Endometrium (tissue), 2 donors: ENCODE measurements around the gene RSPH6A.

Experiments used
- FAIRE-seq: peaks from 2 replicates; lab custom pipeline; 2012; peaks lifted over from hg19 to GRCh38; lab: Jason Lieb, UNC
- donor health status: control.
- donor health status: control.

RSPH6A gene

GRCh38 chr19:45780146-45780447, 35.0 kb downstream of the RSPH6A start:
- FAIRE-seq = no peak

- FAIRE-seq = no peak
Observed at GRCh38 chr19:45779231-45780145, 35.6 kb downstream of the RSPH6A start.

GRCh38 chr19:45778010-45778661, 37.0 kb downstream of the RSPH6A start:
- FAIRE-seq = no peak

- no peak for FAIRE-seq
Observed at GRCh38 chr19:45777395-45777961, 37.6 kb downstream of the RSPH6A start.

GRCh38 chr19:45774765-45775164, 40.3 kb downstream of the RSPH6A start:
- FAIRE-seq = no peak

- no peak for FAIRE-seq
Observed at GRCh38 chr19:45773384-45773783, 41.7 kb downstream of the RSPH6A start.

- no peak for FAIRE-seq
Observed at GRCh38 chr19:45772912-45773311, 42.2 kb downstream of the RSPH6A start.

GRCh38 chr19:45772130-45772840, 42.8 kb downstream of the RSPH6A start:
- no peak for FAIRE-seq

GRCh38 chr19:45771311-45771933, 43.7 kb downstream of the RSPH6A start:
- FAIRE-seq = no peak

- FAIRE-seq = peak; percentile 96
Observed at GRCh38 chr19:45770192-45771101, 44.7 kb downstream of the RSPH6A start.

GRCh38 chr19:45769821-45770191, 45.3 kb downstream of the RSPH6A start:
- FAIRE-seq = no peak

GRCh38 chr19:45768984-45769782, 45.9 kb downstream of the RSPH6A start, which contains the start of gene SIX5:
TSS of gene SIX5 (minus strand) at chr19:45769252. CDS start at chr19:45768844, 408 bp downstream.
- peak; percentile 92 for FAIRE-seq

GRCh38 chr19:45768655-45768983, 46.5 kb downstream of the RSPH6A start:
- no peak for FAIRE-seq

GRCh38 chr19:45767881-45768654, 47.0 kb downstream of the RSPH6A start:
- FAIRE-seq = no peak

- FAIRE-seq = no peak
Observed at GRCh38 chr19:45767410-45767880, 47.7 kb downstream of the RSPH6A start.

- FAIRE-seq = no peak
Observed at GRCh38 chr19:45766869-45767346, 48.2 kb downstream of the RSPH6A start.

GRCh38 chr19:45766296-45766868, 48.7 kb downstream of the RSPH6A start:
- FAIRE-seq = no peak

- no peak for FAIRE-seq
Observed at GRCh38 chr19:45765702-45766295, 49.3 kb downstream of the RSPH6A start.
